HL-60 (cell line): ENCODE results near the gene TSPAN18.

Experiments used
- CTCF ChIP-seq: IDR thresholded peaks from one replicate; pipeline ENCODE4 v1.5.1; 2011; ENCODE audit warnings: low read length, control low read depth, inconsistent platforms; ENCODE audit not compliant: insufficient read depth
- GABPA ChIP-seq: IDR thresholded peaks from 2 replicates; pipeline ENCODE4 v1.6.1; 2012; ENCODE audit warnings: low read depth
- REST ChIP-seq: IDR thresholded peaks from 2 replicates; pipeline ENCODE4 v1.6.1; 2012; ENCODE audit warnings: low read depth; ENCODE audit not compliant: insufficient replicate concordance

- TF ChIP-seq CTCF, result no peak
- no peak for TF ChIP-seq REST
- no peak for TF ChIP-seq GABPA
Observed at GRCh38 chr11:44747836-44748235, 21.1 kb downstream of the TSPAN18 start.
